ENCODE data around the gene LAIR2.
"Not testable (repeated sequence)": the region's sequence is repeated elsewhere in the genome, so short reads cannot be mapped to it uniquely, and the experiment has no call there.

DNA sequence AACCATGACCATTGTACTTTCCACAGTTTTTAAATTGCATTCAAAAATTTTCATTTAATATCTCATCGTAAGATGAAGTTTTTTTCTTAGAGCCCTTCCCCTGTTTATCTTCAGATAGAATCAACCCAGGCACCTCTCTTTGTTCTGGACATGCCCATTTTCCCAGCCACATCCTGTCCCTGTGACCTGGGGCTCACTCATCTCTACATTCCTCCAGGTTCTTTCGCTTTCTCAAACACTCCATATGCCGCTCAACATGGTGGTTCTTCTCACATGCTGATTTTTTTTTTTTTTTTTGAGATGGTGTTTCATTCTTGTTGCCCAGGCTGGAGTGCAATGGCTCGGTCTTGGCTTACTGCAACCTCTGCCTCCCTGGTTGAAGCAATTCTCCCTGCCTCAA lies 2.9 kb downstream of the LAIR2 start:
- not testable (repeated sequence) for TF ChIP-seq SSRP1 (CRISPR knock-in tag; IDR thresholded peaks at IDR 0.05); ZNF256 (CRISPR knock-in tag; conservative IDR thresholded peaks at IDR 0.05); ZNF484 (CRISPR knock-in tag; IDR thresholded peaks at IDR 0.05; ENCODE audit: borderline replicate concordance, low read depth)
